T-helper 1 cell treated with Interleukin-12 subunit alpha and Interleukin-12 subunit beta and Interleukin-4 antibody, amounts not matched to agents 30 μg/mL and 1 μg/mL, for 36 hours (primary cell): Measurements from ENCODE around the gene RFK.

Experiments
- H3K27ac Mint-ChIP-seq: one replicate; pipeline ENCODE4 v1.8.0; 2021; ENCODE audit warnings: mild to moderate bottlenecking, mixed read lengths
- H3K27me3 Mint-ChIP-seq: one replicate; pipeline ENCODE4 v1.8.0; 2021; ENCODE audit warnings: low read depth, mixed read lengths
- H3K36me3 Mint-ChIP-seq: one replicate; pipeline ENCODE4 v1.8.0; 2021; ENCODE audit warnings: low read depth, mixed read lengths
- H3K4me1 Mint-ChIP-seq: one replicate; pipeline ENCODE4 v1.8.0; 2021; ENCODE audit warnings: low read depth, mixed read lengths
- H3K4me3 Mint-ChIP-seq: one replicate; pipeline ENCODE4 v1.8.0; 2021; ENCODE audit warnings: mild to moderate bottlenecking, moderate library complexity, mixed read lengths
- H3K9me3 Mint-ChIP-seq: one replicate; pipeline ENCODE4 v1.8.0; 2021; ENCODE audit warnings: mixed read lengths

Gene RFK

GRCh38 chr9:76423216-76424177 is 29.3 kb upstream of the RFK start:
- Mint-ChIP-seq H3K36me3 (no peaks in the 10 kb centered on the region), H3K27ac (no peak overlapping the region), H3K4me3 (no peak overlapping the region), H3K27me3 (no peaks in the 10 kb centered on the region), H3K4me1 (peaks cover 6% of the 10 kb centered on the region), H3K9me3 (no peaks in the 10 kb centered on the region)

- Mint-ChIP-seq H3K27me3 (no peaks in the 10 kb centered on the region), H3K36me3 (no peaks in the 10 kb centered on the region), H3K27ac (no peak overlapping the region), H3K4me1 (peaks cover 16% of the 10 kb centered on the region), H3K9me3 (peaks cover 4% of the 10 kb centered on the region), H3K4me3 (no peak overlapping the region)
Observed at GRCh38 chr9:76419782-76420380, 25.7 kb upstream of the RFK start.

DNA sequence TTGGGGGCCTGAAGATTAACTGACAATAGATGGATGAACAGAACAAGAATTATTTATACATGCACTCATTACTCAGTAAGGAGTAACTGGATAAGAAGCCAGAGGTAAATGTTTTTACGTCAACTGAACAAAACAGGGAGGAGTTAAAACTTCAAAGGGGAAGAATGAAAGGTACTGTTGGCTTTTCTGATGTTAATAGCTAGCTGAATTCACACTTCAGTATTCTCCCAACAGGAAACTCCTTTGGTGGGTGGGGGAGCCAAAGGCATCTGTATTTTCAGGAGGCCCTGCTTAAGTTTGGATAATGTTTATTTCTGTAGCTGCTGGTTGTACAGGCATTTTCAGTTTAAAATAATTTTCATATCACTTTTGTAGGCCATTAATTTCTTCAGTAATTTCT is 23.2 kb upstream of the RFK start:
- H3K36me3 Mint-ChIP-seq, result peaks cover 2% of the 10 kb centered on the region
- peaks cover 14% of the 10 kb centered on the region for H3K9me3 Mint-ChIP-seq
- no peak overlapping the region for H3K27ac Mint-ChIP-seq
- H3K4me3 Mint-ChIP-seq, result no peak overlapping the region
- H3K4me1 Mint-ChIP-seq, result peaks cover 12% of the 10 kb centered on the region
- H3K27me3 Mint-ChIP-seq, result no peaks in the 10 kb centered on the region

GRCh38 chr9:76415731-76416130 is 21.5 kb upstream of the RFK start:
- Mint-ChIP-seq H3K4me1 (peaks cover 12% of the 10 kb centered on the region), H3K36me3 (peaks cover 2% of the 10 kb centered on the region), H3K9me3 (peaks cover 14% of the 10 kb centered on the region), H3K27ac (no peak overlapping the region), H3K27me3 (no peaks in the 10 kb centered on the region), H3K4me3 (no peak overlapping the region)

- peaks cover 14% of the 10 kb centered on the region for H3K9me3 Mint-ChIP-seq
- peaks cover 12% of the 10 kb centered on the region for H3K4me1 Mint-ChIP-seq
- no peak overlapping the region for H3K4me3 Mint-ChIP-seq
- no peaks in the 10 kb centered on the region for H3K27me3 Mint-ChIP-seq
- H3K36me3 Mint-ChIP-seq, result peaks cover 2% of the 10 kb centered on the region
- no peak overlapping the region for H3K27ac Mint-ChIP-seq
Observed at GRCh38 chr9:76415154-76415553, 20.9 kb upstream of the RFK start.

DNA sequence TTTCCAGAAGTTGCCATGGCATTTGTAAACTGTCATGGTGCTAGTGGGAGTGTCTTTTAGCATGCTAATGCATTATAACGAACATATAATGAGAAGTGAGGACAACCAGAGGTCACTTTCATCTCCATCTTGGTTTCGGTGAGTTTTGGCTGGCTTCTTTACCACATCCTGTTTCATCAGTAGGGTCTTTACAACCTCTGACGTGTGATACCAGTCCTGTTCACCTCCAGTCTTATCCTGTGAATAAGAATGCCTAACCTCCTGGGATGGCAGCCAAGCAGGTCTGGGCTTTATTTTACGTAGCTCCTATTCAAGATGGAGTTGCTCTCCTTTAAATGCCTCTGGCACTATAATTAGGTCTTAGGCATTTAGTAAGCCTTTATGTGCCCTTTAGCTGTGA is 20.4 kb upstream of the RFK start:
- Mint-ChIP-seq H3K9me3 (peaks cover 14% of the 10 kb centered on the region), H3K4me1 (peaks cover 12% of the 10 kb centered on the region), H3K4me3 (no peak overlapping the region), H3K27ac (no peak overlapping the region), H3K36me3 (peaks cover 2% of the 10 kb centered on the region), H3K27me3 (no peaks in the 10 kb centered on the region)

DNA sequence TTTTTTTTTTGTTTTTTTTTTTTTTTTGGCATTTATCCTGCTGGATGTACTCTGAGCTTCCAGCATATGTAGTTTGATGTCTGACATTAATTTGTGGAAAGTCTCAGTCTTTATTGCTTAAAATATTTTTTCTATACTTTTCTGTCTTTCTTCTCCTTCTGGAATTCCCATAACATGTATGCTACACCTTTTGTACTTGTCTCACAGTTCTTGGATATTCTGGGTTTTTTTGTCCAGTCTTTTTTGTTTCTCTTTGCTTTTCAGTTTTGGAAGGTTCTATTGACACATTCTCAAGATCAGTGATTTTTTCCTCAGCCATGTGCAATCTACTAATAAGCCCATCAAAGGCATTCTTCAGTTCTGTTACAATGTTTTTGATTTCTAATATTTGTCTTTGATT is 19.4 kb upstream of the RFK start:
- Mint-ChIP-seq H3K27ac (no peak overlapping the region), H3K9me3 (peaks cover 14% of the 10 kb centered on the region), H3K4me3 (no peak overlapping the region), H3K4me1 (peaks cover 12% of the 10 kb centered on the region), H3K27me3 (no peaks in the 10 kb centered on the region), H3K36me3 (peaks cover 2% of the 10 kb centered on the region)

DNA sequence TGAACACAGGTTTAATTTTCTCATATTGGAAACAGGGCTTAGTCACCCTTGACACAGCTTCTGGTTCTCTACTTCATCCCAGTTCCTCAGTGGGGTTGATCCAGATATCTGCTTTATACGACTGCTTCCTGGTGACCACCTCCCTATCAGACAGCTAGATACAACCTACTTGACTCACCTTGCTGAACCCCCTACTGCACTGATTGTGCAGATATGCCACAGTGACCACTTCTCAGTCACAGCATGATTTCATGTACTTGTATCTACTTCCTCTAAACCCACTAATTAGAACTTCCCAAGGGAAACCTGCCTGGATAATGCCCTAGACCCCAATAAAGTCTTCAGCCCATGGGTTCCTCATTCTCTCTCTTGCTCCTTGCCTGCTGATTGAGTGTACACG is 18.4 kb upstream of the RFK start:
- H3K9me3 Mint-ChIP-seq, result peaks cover 14% of the 10 kb centered on the region
- H3K27me3 Mint-ChIP-seq, result no peaks in the 10 kb centered on the region
- H3K4me3 Mint-ChIP-seq, result no peak overlapping the region
- peaks cover 12% of the 10 kb centered on the region for H3K4me1 Mint-ChIP-seq
- H3K36me3 Mint-ChIP-seq, result peaks cover 2% of the 10 kb centered on the region
- no peak overlapping the region for H3K27ac Mint-ChIP-seq

GRCh38 chr9:76405868-76406267 is 11.6 kb upstream of the RFK start:
- Mint-ChIP-seq H3K4me3 (no peak overlapping the region), H3K27ac (no peak overlapping the region), H3K27me3 (no peaks in the 10 kb centered on the region), H3K36me3 (peaks cover 2% of the 10 kb centered on the region), H3K9me3 (no peaks in the 10 kb centered on the region), H3K4me1 (peaks cover 15% of the 10 kb centered on the region)

DNA sequence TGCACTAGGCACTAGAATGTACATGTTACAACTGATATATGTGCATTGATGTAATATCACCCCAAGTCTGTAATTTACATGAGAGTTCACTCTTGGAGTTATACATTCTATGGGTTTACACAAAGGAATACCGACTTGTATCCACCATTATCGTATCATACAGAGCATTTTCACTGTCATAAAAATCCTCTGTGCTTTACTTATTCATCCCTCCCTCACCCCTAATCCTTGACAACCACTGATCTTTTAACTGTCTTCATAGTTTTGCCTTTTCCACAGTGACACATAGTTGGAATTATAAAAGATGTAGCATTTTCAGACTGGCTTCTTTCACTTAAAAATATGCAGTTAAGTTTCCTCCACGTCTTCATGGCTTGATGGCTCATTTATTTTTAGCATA is 11.1 kb upstream of the RFK start:
- H3K9me3 Mint-ChIP-seq, result no peaks in the 10 kb centered on the region
- no peak overlapping the region for H3K4me3 Mint-ChIP-seq

DNA sequence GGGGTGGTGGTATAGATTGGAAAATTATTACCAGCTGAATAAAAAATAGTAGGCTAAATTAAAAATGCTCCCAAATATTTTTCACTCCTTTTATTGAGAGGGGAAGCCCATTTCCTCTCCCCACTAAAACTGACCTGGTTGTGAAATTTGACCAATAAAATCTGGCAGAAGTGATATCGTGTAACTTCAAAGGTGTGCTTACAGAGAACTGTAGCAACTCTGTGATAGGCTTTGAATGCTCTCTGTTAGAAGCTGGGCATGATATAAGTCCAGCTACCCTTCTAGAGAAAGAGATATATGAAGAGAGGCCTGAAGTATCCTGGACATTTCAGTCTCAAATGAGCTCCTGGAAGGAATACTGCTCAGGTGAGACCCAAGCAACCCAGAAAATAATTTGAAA is 10.2 kb upstream of the RFK start:
- H3K36me3 Mint-ChIP-seq, result peaks cover 2% of the 10 kb centered on the region
- no peaks in the 10 kb centered on the region for H3K9me3 Mint-ChIP-seq
- no peak overlapping the region for H3K27ac Mint-ChIP-seq
- H3K27me3 Mint-ChIP-seq, result no peaks in the 10 kb centered on the region
- peaks cover 21% of the 10 kb centered on the region for H3K4me1 Mint-ChIP-seq
- no peak overlapping the region for H3K4me3 Mint-ChIP-seq

More for the DNA sequence above, 11.1 kb upstream of the RFK start:
- Mint-ChIP-seq H3K27ac (no peak overlapping the region), H3K36me3 (peaks cover 2% of the 10 kb centered on the region), H3K4me1 (peaks cover 19% of the 10 kb centered on the region), H3K27me3 (no peaks in the 10 kb centered on the region)

DNA sequence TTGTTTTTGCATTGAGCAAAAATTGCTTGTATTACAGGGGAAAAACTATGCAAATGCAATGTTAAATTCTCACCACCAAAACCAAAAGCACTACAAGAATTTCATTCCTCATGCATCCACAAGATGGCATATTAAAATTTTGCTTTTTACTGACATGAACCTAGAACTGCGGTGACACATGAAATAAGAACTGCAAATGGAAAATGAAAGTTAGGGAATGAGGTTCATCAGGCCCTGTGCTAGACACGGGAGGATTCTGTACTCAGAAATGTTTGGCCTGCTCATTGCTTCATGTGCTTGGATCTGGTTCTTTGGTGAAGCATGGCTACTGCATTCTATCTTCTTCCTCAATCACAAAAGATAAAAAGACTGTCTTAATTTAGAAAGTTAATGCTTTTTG is 9.1 kb upstream of the RFK start:
- Mint-ChIP-seq H3K36me3 (peaks cover 2% of the 10 kb centered on the region), H3K4me3 (peak overlapping the region; percentile 51), H3K27ac (peak overlapping the region; percentile 84), H3K9me3 (no peaks in the 10 kb centered on the region), H3K4me1 (peaks cover 21% of the 10 kb centered on the region), H3K27me3 (no peaks in the 10 kb centered on the region)

- H3K36me3 Mint-ChIP-seq, result peaks cover 2% of the 10 kb centered on the region
Observed at GRCh38 chr9:76401580-76402354, 7.5 kb upstream of the RFK start.

DNA sequence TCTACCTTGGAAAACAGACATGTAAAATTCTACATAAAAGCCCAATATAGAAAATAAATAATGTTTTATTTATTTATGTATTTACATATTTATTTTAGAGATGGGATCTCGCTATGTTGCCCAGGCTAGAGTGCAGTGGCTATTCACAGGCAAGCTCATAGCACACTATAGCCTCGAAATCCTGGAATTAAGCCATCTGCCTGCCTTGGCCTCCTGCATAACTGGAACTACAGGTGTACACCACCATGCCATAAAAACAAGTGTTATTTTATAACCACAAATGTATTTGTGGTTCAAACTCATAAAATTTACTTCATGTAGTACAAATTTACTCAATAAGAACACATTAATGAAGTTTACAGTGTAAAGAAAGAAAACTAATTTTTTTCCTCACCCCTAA is 7.0 kb upstream of the RFK start:
- Mint-ChIP-seq H3K36me3 (peaks cover 2% of the 10 kb centered on the region), H3K4me3 (no peak overlapping the region), H3K27ac (no peak overlapping the region), H3K27me3 (no peaks in the 10 kb centered on the region), H3K4me1 (peaks cover 21% of the 10 kb centered on the region), H3K9me3 (no peaks in the 10 kb centered on the region)

More at GRCh38 chr9:76401580-76402354, 7.5 kb upstream of the RFK start:
- Mint-ChIP-seq H3K9me3 (no peaks in the 10 kb centered on the region), H3K27ac (no peak overlapping the region), H3K27me3 (no peaks in the 10 kb centered on the region), H3K4me3 (no peak overlapping the region), H3K4me1 (peaks cover 21% of the 10 kb centered on the region)
